Lower leg skin (tissue), 4 donors: ENCODE results near the gene CALHM3. TPM values are rescaled to one million over a fixed set of nuclear protein-coding genes. Genes with fewer than 3 reads are reported as not detected.

Source experiments
- DNase-seq, 2 donors: peaks; one replicate each; pipeline ENCODE4 v3.0.0-alpha.2; 2019; ENCODE audit warnings: low spot score in 2 of 2
- H3K4me3 ChIP-seq: fragments of 200-600 bp; sonication (generic); 2 replicates; pipeline ENCODE4 v1.5.1; 2017; ENCODE audit warnings: mild to moderate bottlenecking, low read depth; ENCODE audit not compliant: poor library complexity, severe bottlenecking
- POLR2A ChIP-seq, 2 donors: fragments of 450-650 bp; IDR thresholded peaks; one replicate each; pipeline ENCODE4 v1.6.1; 2016 to 2017; ENCODE audit warnings: antibody characterized with exemption in 2 of 2, mild to moderate bottlenecking in 1 of 2, moderate library complexity in 1 of 2
- WGBS, 2 donors: methylation state at CpG; one replicate each; pipeline ENCODE4 v1.1.5; 2018; 5-methylcytosine and 5-hydroxymethylcytosine counted together
- intact Hi-C: fragments of 100-400 bp; cut with DNase I; formaldehyde crosslinking; loops from one replicate; pipeline ENCODE4 v1.15.0; 2023; ENCODE audit warnings: low total_unique reads
- total RNA-seq, 4 donors: library from RNA; depleted of rRNA; stranded (reverse); fragments of >200 nt; gene quantifications; one replicate each; pipeline ENCODE4 v1.1.0, GENCODE V29; 2016
- TF ChIP-seq, protein P1 (sequence below), 3 donors: fragments of 450-650 bp; IDR thresholded peaks; one replicate each; pipeline ENCODE4 v1.5.1; 2016; ENCODE audit warnings: antibody characterized with exemption in 3 of 3, mild to moderate bottlenecking in 3 of 3, moderate library complexity in 2 of 3

Gene CALHM3
- total RNA-seq, 4 donors from 2014 or later: not detected

DNA sequence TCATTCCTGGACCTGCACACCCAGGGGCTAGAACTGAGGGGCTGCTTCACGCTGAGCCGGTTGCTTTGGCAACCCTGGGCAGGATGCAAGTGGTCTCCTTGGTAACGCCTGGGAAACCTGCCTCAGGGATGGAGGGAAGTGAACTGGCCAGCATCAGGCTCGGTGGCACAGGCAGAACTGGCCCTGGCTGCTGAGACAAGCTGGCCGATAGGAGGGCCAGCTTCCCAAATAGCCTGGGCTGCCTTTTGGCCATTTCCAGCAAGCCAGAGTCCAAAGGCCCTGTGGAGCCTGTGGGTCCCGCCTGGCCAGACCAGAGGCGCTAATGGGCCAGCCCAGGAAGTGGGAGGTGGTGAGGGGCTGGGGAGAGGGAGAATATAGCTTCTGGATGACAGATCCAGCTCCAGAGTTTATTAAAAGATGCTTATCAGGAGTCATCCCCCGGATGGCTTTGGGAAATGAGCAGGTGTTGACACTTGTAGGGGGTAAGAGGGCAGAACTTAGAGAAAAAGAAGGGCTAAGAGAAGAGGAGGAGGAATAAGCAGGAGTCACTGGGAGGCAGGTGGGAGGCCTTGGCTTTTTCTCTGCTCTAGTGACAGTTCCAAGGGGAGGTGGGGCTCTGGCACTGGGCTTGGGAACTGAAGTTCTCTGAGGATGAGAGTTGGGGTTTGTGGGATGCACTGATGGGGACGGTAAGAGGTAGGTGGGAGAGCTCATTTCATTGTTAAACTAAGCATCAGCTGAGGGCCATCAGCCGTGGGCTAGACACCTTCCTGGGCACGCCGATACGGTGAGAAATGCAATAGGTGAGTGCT, 24.0 kb upstream of the CALHM3 start:
- TF ChIP-seq, protein P1, sequence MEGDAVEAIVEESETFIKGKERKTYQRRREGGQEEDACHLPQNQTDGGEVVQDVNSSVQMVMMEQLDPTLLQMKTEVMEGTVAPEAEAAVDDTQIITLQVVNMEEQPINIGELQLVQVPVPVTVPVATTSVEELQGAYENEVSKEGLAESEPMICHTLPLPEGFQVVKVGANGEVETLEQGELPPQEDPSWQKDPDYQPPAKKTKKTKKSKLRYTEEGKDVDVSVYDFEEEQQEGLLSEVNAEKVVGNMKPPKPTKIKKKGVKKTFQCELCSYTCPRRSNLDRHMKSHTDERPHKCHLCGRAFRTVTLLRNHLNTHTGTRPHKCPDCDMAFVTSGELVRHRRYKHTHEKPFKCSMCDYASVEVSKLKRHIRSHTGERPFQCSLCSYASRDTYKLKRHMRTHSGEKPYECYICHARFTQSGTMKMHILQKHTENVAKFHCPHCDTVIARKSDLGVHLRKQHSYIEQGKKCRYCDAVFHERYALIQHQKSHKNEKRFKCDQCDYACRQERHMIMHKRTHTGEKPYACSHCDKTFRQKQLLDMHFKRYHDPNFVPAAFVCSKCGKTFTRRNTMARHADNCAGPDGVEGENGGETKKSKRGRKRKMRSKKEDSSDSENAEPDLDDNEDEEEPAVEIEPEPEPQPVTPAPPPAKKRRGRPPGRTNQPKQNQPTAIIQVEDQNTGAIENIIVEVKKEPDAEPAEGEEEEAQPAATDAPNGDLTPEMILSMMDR (IDR thresholded peaks at IDR 0.05): no peak
- TF ChIP-seq POLR2A (IDR thresholded peaks at IDR 0.05): no peak
- intact Hi-C loops: no loop called here
- H3K4me3 ChIP-seq: no peak overlapping the region
- no peak for DNase-seq
- 75 to 76% methylated on average over 11 to 12 of the region's 13 CpGs for WGBS, 2 donors

DNA sequence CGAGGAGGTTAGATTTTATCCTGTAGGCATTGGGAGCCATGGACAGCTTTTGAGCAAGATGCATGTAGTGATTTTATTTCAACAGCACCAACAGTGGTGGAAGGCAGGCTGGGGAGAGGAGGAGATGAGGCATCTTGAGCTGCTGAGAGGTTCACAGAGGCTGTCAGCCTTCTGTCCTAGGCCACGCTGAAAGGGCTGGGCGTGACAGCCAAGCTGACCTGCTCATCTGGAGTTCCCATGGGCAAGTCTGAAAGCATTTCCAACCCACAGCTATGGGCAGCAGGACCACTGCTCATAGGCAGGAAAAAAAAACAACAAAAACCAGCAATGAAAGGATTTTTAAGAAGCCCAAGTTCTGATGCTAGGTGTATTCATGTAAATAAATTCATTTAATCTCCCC, 22.1 kb upstream of the CALHM3 start:
- no peak overlapping the region for H3K4me3 ChIP-seq
- intact Hi-C loops: no loop called here
- TF ChIP-seq, protein P1 (IDR thresholded peaks at IDR 0.05): no peak
- no peak for TF ChIP-seq POLR2A (IDR thresholded peaks at IDR 0.05)
- 87 to 91% methylated on average over 3 of the region's 3 CpGs for WGBS, 2 donors
- DNase-seq: no peak

DNA sequence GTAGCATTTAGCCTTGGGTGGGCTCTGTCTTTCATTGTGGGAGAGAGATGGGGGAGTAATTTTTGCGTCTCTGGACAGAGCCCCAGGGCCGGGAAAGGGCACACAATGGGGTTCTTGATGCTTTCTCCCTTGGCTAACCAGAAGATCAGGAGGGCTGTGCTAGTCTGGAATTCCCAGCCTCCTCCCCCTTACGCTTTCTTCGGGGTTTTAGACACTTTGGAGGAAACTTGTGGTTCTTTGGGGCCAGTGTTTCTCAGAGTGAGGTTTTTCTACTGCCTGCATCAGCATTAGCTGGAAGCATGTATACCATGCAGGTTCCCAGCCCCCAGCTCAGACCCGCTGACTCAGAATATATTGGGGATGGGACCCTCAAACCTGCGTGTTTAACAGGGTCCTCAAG, 21.4 kb upstream of the CALHM3 start:
- intact Hi-C loops: no loop called here
- WGBS, 2 donors: 78 to 89% methylated on average over 6 of the region's 6 CpGs
- no peak for DNase-seq
- TF ChIP-seq POLR2A (IDR thresholded peaks at IDR 0.05): no peak
- TF ChIP-seq, protein P1 (IDR thresholded peaks at IDR 0.05): no peak
- H3K4me3 ChIP-seq: no peak overlapping the region

DNA sequence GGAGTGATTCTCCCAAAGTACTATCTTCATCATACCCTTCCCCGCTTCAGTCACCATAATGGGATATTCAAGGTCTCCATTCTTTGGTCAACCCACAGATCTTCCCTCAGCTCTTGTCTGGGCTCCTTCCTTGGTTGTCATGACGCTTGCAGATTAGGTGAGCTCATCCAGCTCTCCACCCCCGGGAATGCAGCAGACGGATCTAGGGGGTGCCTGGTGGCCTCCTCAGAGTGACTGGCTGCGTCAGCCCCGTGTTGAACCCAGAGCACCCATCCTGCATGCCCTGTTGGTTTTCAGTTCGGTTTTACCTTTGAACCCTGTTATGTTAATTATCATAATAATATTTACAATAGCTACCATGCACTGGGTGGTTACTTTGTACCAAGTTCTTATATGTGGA, 20.8 kb upstream of the CALHM3 start:
- no peak overlapping the region for H3K4me3 ChIP-seq
- intact Hi-C loops: no loop called here
- DNase-seq: no peak
- WGBS, 2 donors: 59 to 61% methylated on average over 7 of the region's 7 CpGs
- TF ChIP-seq, protein P1 (IDR thresholded peaks at IDR 0.05): no peak
- no peak for TF ChIP-seq POLR2A (IDR thresholded peaks at IDR 0.05)

DNA sequence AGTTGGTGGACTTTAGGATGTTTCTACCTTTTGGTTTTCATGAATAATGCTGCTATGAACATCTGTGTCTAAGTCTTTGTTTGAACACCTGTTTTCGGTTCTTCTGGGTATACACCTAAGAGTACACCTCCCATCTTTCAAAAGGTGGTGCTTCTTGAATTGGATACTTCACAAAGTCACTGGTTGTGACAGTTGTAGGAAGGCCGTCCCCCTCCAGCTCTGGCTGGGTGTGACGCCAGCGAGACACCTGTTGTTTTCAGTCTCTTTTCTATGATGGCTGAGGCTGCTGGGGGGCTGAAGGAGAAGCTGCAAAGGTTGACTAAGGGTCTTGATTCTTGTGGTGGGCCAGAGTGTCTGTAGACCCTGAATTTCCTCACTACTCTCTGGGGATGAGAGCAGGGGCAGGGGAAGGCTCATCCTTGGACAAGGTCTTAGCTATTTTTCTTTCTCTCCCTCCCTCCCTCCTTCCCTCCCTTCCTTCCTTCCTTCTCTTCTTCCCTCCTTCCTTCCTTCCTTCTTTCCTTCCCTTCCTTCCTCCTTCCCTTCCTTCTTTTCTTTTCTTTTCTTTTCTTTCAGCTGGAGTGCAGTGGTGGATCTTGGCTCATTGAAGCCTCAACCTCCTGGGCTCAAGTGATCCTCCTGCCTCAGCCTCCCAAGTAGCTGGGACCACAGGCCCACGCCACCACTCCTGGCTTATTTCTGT, 20.0 kb upstream of the CALHM3 start:
- H3K4me3 ChIP-seq: no peak overlapping the region
- WGBS, 2 donors: 79 to 87% methylated on average over 5 of the region's 5 CpGs
- intact Hi-C loops: no loop called here
- DNase-seq: no peak
- TF ChIP-seq POLR2A (IDR thresholded peaks at IDR 0.05): no peak
- TF ChIP-seq, protein P1 (IDR thresholded peaks at IDR 0.05): no peak
